HG02870 (cell line): ENCODE measurements around the gene SORT1.

Experiments used
- ATAC-seq: cut with Tn5 transposase; IDR thresholded peaks from one replicate; pipeline ENCODE4 v1.9.1; 2021; ENCODE audit warnings: mild to moderate bottlenecking, moderate library complexity; ENCODE audit not compliant: unreplicated experiment

The SORT1 gene

DNA sequence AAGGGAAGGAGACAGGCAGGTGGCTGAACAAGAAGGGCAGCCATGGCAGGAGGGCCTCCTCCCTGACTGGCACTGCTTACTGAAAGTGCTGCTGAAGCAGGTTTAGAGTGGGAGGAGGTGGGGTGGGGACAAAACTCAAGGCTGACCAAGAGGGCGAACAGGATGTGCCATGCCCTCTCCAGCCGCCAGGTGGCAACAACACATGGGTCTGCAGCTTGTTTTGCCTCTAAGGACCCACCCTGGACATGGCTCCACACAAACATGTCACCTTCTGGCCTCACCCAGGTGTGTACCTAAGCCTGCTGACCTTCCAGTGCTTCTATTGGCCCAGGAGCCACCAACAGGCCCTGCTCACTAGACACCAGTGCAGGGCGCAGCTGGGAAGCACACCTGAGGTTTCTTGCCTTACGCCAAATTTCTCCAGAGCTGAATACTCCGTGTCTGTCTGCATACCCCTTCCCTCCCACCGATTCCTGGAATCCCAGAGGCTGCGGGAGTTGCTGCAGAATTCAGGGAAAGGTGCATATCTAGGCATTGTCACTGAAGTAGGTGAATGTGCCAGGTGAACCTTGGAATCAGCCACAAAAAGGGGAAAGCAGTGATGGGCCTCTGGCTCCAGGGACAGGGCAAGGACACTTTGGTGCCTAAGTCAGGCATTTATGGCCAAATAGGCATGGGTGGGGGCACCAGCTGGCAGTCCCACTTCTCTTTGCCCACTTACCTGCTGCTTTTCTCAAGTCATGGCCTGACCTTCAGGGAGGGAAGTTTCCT, 120.1 kb downstream of the SORT1 start:
- ATAC-seq, result peak; percentile 73

GRCh38 chr1:109275706-109276345, 121.9 kb downstream of the SORT1 start:
- no peak for ATAC-seq

DNA sequence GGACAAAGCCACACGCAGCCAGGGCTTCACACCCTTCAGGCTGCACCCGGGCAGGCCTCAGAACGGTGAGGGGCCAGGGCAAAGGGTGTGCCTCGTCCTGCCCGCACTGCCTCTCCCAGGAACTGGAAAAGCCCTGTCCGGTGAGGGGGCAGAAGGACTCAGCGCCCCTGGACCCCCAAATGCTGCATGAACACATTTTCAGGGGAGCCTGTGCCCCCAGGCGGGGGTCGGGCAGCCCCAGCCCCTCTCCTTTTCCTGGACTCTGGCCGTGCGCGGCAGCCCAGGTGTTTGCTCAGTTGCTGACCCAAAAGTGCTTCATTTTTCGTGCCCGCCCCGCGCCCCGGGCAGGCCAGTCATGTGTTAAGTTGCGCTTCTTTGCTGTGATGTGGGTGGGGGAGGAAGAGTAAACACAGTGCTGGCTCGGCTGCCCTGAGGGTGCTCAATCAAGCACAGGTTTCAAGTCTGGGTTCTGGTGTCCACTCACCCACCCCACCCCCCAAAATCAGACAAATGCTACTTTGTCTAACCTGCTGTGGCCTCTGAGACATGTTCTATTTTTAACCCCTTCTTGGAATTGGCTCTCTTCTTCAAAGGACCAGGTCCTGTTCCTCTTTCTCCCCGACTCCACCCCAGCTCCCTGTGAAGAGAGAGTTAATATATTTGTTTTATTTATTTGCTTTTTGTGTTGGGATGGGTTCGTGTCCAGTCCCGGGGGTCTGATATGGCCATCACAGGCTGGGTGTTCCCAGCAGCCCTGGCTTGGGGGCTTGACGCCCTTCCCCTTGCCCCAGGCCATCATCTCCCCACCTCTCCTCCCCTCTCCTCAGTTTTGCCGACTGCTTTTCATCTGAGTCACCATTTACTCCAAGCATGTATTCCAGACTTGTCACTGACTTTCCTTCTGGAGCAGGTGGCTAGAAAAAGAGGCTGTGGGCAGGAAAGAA, 122.9 kb downstream of the SORT1 start:
- ATAC-seq, result no peak

DNA sequence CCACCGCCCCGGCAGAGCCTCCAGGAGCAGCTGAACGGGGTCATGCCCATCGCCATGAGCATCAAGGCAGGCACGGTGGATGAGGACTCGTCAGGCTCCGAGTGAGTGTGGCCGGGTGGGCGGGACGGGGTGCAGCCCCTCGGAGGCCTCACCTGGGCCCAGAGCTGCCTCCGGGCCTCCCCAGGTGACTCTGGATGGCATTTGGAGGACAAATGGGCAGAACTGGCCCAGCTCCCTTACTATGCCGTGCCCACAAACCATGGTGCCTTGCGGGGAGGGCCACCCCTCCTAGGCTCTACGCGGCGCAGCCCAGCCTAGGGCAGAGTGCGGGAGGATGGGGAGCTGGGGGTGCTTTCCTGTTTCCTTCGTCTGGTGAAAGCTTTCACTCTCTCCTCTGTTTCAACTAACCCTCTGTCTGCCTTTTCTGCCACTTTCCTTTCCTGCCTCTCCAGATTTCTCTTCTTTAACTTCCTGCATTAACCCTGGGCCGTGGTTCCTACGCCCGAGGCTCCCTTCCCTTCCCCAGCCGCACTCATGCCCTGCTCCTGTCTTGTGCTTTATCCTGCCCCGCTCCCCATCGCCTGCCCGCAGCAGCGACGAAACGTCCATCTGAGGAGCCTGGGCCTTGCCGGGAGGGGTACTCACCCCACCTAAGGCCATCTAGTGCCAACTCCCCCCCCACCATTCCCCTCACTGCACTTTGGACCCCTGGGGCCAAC, 124.0 kb downstream of the SORT1 start:
- ATAC-seq, result no peak

DNA sequence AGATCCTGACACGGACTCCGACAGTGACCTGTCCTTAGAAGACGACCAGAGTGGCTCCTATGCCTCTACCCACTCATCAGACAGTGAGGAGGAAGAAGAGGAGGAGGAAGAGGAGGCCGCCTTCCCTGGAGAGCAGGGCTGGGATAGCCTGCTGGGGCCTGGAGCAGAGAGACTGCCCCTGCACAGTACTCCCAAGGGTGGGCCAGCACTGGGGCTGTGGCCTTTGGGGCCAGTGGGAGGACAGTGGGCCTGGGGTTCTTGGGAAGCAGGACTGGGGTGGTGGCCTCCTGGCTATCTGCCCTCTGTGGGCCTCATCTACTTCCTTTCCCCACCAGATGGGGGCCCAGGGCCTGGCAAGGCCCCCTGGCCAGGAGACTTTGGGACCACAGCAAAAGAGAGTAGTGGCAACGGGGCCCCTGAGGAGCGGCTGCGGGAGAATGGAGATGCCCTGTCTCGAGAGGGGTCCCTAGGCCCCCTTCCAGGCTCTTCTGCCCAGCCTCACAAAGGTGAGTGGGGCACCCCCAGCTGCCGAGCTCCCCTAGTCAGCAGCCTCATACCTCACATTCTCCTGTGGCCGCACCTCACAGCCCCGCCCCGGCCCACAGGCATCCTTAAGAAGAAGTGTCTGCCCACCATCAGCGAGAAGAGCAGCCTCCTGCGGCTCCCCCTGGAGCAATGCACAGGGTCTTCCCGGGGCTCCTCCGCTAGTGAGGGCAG, 124.7 kb downstream of the SORT1 start:
- ATAC-seq, result no peak

DNA sequence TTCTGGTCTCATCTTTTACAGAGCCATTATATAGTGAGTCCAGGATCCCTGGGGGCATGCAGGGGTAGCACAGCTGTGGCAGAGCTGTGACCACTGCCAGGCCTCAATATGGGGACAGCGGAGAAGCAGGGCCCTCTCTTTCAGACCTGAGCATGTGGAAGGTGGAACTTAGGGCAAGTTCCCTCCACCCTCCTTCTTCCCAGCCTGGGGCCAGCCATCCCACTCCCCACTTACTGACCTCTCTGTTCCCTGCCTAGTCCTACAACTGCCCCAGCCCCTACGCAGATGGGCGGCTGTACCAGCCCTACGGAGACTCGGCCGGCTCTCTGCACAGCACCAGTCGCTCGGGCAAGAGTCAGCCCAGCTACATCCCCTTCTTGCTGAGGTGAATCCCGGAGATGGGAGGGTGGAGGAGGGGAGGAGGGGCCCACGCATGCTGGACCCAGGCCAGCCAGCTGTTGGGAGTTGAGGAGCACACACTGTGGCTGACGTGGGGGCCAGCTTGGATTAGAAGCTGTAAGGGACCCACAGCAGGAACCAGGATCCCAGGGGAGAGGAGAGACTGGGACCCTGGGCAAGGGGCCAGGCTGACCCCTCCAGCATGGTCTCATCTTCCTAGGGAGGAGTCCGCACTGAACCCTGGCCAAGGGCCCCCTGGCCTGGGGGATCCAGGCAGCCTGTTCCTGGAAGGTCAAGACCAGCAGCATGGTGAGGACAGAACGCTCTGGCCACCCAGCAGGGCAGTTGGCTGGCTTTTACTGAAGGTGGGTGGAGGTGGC, 125.5 kb downstream of the SORT1 start:
- no peak for ATAC-seq

DNA sequence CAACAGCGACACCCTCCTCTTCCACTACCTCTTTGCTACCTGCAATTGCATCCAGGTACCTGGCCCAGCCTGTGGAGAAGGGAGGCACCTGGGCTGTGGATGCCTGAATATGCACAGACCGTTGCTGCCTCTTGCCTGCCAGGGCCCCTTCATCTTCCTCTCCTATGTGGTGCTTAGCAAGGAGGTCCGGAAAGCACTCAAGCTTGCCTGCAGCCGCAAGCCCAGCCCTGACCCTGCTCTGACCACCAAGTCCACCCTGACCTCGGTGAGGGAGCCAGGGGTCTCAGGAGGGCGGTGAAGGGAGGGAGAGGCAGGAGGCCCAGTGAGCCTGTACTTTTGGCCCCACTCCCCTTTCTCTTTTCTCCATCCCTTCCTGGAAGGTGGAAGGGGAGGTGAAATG, 126.3 kb downstream of the SORT1 start:
- ATAC-seq, result no peak

- no peak for ATAC-seq
Measured at GRCh38 chr1:109270623-109271317, 126.9 kb downstream of the SORT1 start.

GRCh38 chr1:109269981-109270622, 127.6 kb downstream of the SORT1 start:
- no peak for ATAC-seq

GRCh38 chr1:109269212-109269980, 128.3 kb downstream of the SORT1 start:
- ATAC-seq, result no peak

GRCh38 chr1:109268431-109269211, 129.1 kb downstream of the SORT1 start:
- no peak for ATAC-seq

DNA sequence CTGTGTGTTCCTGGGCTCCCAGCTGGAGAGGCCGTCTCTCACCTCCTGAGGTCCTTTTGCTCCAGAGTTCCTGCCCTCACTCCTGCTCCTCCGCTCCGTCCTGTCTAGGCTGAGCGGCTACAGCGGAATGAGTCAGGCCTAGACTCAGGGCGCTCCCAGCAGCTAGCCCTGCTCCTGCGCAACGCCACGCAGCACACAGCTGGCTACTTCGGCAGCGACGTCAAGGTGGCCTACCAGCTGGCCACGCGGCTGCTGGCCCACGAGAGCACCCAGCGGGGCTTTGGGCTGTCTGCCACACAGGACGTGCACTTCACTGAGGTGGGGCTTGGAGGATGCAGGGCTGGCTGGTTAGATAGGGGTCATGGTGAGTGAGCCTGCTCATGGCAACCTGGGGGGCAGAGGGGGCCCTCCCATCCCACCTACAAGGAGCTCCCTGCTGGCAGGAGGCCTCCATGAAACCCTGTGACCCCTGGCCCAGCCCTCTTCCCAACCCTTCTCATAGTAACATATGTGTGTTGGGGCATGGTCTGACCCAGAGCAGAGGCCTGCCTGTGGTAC, 129.9 kb downstream of the SORT1 start:
- ATAC-seq, result no peak

GRCh38 chr1:109266965-109267364, 130.8 kb downstream of the SORT1 start:
- ATAC-seq, result no peak

DNA sequence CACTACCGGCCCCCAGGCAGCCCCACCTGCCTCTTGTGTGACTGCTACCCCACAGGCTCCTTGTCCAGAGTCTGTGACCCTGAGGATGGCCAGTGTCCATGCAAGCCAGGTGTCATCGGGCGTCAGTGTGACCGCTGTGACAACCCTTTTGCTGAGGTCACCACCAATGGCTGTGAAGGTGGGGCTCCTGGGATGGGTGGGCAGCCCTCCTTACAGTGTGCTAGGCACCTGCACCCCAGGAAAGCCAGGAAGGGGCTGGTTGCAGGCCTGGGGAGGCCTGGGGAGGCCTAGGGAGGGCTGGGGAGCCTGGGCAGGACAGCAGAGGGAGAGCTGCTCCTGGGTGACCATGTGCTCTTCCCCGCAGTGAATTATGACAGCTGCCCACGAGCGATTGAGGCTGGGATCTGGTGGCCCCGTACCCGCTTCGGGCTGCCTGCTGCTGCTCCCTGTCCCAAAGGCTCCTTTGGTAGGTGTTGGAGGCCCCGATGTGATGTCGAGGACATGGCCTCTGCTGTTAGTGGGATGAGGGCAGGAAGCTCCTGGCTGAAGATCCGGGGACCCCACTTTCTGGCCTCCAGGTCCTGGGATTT, 131.9 kb downstream of the SORT1 start:
- no peak for ATAC-seq

DNA sequence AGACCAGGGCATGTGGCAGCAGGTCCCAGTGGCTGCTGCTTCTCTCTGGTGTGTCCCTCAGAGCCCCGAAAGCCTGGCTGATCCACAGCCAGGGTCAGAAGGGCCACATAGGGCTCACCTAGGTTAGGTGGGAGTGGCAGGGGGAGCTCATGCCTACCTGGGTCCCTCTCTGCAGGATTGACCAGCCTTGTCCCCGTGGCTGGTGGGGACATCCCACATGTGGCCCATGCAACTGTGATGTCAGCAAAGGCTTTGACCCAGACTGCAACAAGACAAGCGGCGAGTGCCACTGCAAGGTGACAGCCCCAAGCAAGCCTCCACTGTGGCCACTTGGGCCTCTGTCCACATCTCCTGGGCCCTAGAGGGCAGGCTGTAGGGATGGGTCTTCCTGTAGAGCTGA, 132.7 kb downstream of the SORT1 start:
- no peak for ATAC-seq

GRCh38 chr1:109264379-109264755, 133.4 kb downstream of the SORT1 start:
- no peak for ATAC-seq
